Stimulated activated CD4-positive, alpha-beta T cell treated with anti-CD3 and anti-CD28 coated beads, Interleukin-4, amount 100 ng/mL, for 1 hour (primary cell): ENCODE results near the gene NUPR1.
"Not testable (repeated sequence)": the region's sequence is repeated elsewhere in the genome, so short reads cannot be mapped to it uniquely, and the experiment has no call there.

Experiments used
- DNase-seq: peaks from one replicate; pipeline ENCODE4 v3.0.0-alpha.2; 2020

NUPR1 gene

DNA sequence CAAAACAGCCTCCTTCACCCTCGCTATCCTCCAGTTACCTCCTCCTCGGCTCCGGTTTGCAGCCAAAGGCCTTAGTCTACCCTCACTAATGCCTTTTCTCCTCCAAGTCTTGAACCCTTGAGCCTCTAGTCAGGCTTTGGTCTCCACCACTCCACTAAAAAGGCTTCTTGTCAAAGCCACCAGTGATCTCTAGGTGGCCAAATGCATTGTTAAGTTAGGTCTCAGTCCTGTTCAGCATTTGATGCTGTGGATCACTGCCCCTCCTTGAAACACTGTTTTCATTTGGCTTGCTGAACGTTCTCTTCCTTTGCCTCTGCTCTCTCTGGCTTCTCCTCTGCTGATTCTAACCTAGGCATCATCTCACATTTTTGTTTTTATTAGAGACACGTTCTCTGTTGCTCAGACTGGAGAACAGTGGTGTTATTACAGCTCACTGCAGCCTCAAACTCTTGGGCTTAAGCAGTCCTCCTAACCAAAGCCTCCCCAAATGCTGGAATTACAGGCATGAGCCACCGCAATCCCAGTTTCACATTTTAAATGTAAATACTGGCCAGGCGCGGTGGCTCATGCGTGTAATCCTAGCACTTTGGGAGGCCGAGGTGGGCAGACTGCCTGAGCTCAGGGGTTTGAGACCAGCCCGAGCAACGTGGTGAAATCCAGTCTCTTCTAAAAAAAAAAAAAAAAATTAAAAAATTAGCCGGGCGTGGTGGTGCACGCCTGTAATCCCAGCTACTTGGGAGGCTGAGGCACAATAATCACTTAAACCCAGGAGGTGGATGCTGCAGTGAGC is 16.1 kb upstream of the NUPR1 start:
- DNase-seq = no peak

DNA sequence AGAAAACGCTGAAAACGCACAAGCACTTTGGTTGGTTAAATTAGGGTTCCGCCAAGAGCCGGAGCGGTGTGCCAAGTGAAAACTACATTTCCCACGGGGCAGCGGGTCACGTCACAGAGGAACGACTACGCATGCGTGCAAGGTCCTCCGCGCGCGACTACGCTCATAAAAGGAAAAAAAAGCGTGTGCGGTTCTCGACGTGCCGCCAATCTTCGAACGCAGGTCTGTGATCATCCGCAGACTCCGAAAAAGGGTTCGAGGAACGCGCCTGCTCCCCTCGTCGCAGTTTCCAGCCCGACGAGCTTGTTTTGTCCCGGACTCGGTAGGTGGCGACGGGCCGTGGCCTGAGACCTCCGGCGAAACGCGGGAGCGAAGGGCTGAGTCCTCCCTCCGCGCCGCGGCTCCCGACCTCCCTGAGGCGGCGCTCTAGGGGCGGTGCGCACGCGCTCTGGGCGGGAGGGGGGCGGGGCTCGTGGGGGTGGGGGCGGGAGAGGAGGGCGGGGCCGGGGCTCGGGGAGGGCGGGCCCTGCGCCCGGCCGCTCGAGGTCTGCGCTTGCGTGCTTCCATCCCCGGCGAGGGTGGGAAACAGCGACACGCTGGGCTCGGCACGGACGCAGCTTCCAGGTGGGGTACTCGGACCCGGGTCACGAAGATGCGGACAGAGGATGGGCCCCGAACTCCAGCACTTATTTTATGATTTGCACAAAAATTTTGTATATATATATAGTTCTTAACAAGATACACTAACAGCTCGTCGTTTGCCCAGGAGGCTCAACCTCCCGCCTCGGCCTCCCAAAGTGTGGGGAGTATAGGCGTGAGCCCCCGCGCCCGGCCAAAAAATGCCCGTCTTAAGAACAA is 15.2 kb upstream of the NUPR1 start, which contains the start of gene SGF29:
TSS of gene SGF29 (plus strand) at position 145 of the 858 bp plus-strand sequence. CDS start 27,150 bp downstream, outside the sequence.
- peak; percentile 90 for DNase-seq

DNA sequence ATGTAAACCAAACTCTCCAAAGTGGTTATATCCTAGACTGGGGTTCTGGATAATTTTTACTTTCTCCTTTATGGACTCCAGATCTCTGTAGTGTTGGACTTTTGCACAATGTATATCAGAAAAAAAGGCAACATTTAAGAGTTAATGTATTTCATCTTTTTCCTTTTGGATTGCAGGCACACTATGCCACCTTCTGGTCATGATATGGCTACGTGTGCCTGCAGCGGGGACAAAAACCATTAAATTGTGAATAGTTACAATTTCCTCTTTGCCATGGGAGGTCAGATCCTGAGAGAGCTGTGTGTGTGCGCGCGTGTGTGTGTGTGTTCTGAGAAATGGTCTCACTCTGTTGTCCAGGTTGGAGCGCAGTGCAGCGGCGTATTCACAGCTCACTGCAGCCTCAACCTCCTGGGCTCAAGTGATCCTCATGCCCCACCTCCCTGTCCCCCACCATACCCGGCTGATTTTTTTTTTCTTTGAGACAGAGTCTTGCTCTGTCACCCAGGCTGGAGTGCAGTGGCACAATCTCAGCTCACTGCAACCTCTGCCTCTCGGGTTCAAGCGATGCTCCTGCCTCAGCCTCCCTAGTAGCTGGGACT is 10.6 kb upstream of the NUPR1 start:
- no peak for DNase-seq

DNA sequence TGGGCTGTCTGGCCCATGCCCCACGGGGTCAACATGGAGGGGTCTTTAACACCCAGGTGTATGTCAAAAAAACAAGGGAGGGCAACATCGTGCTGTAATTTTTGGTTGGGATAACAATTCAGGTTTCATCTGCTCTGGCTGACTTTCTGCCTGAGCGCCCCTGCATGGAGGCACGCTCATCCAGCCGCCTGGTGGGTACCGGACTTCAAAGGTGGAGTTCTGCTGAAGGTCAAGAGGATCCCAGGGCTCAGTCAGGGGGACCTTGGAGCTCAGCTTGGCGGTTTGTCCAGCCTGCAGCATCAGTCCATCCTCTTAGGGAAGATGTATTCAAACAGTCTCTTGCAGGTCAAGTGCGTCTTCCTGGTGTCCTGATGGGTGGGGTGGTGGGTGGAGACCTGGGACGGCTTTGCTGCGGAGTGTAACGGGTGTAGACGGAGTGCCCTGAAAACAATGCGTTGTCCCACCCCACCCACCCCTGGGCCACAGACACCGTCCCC is 9.6 kb upstream of the NUPR1 start:
- no peak for DNase-seq

DNA sequence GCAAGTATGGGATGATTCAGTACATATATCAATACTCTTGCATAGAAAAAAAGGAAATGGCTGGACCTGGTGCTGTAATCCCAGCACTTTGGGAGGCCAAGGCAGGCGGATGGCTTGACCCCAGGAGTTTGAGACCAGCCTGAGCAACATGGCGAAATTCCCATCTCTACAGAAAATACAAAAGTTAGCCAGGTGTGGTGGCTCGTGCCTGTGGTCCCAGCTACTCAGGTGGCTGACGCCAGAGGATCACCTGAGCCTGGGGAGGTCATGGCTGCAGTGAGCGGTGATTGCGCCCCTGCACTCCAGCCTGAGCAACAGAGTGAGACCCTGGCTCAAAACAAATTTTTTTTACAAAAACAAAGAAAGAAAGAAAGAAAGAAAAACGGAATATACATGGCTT is 7.9 kb upstream of the NUPR1 start:
- DNase-seq = no peak

DNA sequence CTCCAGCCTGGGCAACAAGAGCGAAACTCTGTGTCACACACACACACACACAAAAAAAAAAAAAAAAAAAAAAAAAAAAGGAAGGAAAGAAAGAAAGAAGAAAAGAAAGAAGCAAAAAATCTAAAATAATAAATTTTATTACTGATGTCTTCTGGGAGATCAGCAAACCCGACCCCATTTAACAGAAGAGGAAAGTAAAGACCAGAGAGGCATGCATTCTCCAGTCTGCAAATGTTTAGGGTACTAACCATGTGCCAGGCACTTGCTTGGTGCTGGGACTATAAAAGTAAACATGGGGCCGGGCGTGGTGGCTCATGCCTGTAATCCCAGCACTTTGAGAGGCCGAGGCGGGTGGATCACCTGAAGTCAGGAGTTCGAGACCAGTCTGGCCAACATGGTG is 7.2 kb upstream of the NUPR1 start:
- not testable (repeated sequence) for DNase-seq

DNA sequence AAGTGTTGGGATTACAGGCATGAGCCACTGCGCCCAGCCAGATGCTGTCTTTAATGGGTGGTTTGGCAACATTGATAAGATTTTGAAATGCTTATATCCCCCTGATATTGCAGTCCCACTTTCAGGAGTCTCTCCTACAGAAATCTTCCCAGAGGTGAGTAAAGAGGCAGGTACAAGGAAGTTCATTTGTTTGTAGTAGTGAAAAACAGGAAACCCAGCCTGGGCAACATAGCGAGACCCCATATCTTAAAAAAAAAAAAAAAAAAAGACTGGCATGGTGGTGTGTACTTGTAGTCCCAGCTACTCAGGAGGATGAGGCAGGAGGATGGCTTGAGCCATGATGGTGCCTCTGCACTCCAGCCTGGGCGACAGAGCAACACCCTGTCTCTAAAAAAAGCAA is 6.2 kb upstream of the NUPR1 start:
- no peak for DNase-seq

DNA sequence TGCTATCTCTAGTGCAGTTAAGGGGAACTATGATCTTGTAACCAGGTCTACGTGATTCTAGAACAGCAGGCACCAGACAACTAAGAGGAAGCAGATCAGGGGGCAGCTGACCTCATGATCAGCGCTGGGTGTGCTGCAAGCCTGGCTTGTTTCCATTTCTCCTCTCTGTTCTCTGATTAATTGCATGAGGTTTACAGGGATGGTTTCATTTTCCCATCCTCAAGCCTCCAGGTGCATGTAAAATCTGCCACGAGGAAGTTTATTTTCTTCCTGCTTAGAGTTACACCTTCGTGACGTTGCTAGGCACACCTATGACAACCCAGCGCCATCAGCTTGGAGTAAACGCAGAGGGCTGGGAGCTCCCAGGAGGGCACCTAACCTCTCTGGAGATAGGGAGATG is 4.3 kb upstream of the NUPR1 start:
- no peak for DNase-seq

DNA sequence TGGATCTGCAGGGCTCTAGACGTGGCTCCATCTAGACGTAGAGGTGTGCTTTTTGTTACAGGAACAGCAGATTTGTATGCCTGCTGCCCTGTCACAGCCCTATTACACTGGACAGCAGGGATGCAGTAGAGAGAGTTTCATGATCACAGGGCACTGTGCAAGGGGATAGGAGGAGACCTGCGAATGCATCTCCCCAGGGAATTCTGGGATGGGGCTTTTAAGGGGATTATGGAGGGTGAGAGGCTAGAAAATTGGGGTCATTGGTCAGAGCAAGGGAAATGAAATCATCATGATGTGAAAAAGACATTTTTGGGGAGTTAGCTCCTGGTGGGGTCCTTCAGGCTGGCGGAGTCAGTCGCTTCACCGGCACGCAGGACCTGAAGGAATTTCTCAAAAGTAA is 3.9 kb upstream of the NUPR1 start:
- DNase-seq = no peak

DNA sequence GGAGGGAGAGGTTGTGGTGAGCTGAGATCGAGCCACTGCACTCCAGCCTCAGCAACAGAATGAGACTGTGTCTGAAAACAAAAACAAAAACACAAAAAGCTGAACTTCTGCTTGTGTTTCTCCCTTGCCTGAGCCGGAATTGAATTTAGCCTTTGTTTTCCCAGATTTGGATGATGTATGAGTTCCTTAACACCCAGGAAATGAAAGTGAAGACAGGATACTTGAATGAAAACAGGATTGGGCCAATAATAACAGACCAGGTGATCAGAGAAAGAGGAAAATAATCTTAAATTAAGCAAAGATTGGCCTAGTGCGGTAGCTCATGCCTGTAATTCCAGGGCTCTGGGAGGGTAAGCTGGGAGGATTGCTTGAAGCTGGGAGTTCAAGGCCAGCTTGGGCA is 1.6 kb upstream of the NUPR1 start:
- DNase-seq = no peak

DNA sequence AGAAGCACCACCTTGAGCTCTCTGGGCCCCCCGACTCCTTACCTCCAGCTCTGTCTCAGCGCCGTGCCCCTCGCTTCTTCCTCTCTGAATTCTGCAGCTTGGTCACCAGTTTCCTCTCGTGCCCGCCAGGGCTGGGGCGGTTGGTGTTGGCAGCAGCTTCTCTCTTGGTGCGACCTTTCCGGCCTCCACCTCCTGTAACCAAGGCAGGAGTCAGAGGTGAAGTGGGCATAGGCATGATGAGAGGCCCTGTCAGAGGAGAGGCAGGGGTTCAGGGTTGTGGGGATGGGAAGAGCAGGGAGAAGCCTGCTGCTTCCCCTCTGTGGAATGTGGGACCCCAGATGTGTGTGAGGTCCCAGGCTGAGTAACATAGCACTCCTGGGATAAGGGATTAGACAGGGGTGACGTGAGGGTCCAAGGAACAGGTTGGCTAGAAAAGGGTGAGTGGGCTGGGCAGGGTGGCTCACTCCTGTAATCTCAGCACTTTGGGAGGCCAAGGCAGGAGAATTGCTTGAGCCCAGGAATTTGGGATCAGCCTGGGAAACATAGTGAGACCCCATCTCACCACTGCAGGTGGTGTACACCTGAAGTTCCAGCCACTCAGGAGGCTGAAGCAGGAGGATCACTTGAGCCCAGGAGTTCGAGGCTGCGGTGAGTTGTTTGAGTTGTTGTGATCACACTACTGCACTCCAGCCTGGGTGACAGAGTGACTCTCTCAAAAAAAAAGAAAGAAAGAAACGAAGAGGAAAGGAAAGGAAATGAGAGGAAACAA is 626 bp downstream of the NUPR1 start:
- no peak for DNase-seq

DNA sequence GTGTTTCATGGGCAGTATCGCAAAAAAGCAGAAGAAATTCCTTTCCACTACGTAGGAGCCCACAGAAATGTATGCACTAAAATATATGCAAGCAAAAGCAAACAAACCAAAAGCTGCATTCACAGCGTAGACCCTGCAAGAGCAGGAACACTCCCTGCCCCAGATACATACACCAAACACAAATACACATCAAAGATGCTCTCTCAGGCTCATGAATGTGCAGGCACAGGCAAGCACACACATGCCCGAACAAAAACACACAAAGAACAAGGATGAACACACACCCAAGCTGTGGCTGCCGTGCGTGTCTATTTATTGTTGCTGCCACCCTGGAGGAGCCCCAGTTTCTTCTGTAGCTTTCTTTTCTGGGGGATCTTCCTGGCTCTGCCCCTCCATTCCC is 1.7 kb downstream of the NUPR1 start:
- no peak for DNase-seq

DNA sequence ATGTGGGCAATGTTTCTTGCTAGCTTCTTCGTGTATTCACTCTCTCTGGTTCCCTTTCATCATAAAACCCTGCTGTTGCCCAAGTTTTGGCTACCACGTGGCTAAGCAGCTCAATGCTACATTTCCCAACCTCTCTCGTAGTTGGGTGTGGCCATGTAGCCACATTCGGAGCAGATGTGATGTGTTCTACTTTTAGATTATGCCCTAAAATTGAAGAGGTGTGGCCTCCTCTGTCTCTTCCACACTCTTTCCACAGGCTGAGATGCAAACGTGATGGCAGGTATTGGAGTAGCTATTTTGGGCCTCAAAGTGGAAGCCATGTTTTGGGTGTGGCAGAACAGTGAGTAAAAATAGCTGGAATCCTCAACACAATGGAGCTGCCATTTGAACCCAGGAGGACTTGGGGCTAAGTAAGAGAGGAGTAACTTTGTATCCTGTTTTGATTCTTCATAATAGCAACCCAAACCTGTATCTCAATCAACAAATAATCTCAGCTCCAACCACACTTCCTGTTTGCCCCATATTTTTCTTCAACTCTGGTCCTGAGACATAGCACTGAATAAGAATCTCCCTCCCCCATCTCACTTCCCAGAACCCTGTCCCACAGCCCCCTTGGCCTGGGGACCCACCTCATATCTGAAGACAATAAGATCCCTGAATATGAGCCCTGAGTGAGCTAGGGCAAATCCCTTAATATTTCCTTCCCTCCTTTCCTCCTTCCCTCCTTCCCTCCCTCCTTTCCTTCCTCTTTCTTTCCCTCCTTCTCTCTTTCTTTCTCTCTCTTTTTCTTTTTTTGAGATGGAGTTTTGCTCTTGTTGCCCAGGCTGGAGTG is 4.0 kb downstream of the NUPR1 start:
- DNase-seq = no peak

DNA sequence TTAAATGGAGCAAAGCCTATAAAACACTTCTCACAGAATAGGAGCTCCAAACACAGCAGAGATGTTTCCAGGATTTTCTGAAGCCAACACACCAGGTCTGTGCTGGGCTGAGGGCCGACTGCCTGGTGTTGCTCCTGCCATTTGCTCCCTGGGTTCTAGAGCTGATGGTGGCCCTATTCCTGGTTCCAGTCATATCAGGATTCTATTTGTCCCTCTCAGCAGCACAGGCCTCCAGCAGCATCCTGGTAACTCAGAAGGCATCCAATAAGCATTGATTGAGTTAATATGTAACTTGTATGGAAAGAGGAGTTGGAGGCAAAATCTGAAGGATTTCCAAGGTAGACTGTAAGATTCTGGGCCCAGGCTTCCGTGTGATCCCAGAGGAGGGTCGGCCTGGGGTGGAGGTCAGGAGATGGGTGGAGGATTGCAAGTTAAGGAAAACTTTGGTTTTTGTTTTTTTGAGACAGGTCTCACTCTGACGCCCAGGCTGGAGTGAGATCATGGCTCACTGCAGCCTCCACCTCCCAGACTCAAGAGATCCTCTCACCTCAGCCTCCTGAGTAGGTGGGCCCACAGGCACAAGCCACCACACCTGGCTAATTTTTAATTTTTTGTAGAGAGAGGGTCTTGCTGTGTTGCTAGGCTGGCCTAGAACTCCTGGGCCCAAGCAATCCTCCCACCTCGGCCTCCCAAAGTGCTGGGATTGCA is 5.7 kb downstream of the NUPR1 start:
- DNase-seq = no peak

DNA sequence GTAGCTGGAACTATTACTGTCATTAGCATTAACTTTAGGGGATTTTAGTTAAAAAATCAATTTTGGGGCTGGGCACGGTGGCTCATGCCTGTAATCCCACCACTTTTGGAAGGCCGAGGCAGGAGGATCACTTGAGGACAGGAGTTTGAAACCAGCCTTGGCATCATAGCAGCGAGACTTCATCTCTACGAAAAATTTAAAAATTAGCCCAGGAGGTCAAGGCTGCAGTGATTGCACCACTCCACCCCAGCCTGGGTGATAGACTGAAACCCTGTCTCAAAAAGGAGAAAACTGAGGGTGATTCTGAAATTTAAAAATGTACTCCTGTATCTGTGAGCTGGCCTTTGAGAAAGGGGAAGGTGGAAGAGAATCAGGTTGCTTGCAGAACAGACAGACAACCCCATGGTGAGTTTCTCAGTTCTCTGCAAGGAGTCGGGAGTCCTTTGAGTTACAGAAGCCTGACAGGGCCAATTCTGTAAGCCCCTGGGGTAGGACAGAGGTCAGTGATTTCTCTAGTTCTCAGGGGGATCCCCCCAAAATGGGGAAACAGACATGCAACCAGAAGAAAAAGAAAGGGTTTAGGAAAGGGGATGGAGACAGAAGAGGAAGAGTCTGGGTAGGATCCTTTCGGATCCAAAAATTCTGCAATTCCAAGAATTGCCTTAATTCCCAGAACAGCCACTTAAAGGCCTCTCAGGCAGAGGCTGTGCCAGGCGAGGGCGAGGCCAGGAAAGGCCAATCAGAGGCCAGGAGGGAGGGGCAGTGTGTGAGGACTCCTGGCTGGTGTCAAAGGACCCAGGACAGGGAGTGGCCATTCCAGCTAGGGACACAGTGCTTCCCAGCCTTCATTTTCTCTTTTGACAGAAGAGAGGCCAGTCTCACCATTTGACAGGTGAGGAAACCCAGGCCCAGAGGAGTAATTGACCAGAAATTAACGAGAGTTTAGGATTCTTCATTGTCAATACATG is 6.7 kb downstream of the NUPR1 start:
- DNase-seq = no peak

DNA sequence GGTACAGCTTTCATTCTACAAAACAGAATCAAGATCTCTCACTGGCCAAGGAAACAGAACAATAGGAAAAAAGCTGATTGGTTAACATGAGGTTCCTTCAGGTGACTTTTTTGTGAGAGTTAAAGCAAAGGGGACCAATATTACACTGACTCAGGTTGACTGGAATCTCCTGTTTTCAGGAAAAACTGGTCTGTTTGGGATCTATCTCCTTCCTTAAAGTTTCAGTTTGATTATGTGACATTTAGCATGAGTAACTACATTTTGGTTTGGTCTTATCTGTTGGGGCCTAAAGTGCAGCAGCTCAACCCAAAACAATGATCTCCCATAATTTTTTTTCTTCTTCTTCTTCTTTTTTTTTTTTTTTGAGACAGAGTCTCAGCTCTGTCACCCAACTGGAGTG is 9.7 kb downstream of the NUPR1 start:
- no peak for DNase-seq

DNA sequence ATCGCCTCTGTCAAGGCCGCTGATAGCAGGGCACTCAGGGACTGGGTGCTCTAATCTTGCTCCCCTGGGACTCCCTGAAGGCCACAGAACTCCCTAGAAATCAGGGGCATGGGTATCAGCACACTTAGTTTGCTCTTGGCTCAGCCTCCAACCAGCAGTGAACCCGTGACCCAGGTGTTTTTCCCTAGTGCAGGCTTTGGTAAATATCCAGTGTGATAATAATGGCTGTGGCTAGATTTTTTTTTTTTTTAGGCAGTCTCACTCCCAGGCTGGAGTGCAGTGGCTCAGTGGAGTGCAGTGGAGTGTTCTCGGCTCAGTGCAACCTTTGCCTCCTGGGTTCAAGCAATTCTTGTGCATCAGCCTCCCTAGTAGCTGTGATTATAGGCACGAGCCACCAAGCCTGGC is 10.3 kb downstream of the NUPR1 start:
- DNase-seq = no peak

DNA sequence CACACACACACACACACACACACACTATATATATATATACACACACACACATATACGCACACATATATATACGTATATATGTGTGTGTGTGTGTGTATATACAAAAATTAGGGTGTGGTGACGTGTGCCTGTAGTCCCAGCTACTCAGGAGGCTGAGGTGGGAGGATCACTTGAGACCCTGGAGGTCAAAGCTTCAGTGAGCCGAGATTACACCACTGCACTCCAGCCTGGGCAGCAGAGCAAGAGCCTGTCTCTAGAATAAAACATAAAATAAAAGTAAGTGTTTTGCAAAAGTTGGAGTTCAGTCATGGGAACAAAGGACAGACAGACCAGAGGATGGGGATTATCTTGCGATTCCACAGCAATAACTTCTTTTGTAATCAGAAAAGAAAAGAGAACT is 10.8 kb downstream of the NUPR1 start:
- DNase-seq = no peak

DNA sequence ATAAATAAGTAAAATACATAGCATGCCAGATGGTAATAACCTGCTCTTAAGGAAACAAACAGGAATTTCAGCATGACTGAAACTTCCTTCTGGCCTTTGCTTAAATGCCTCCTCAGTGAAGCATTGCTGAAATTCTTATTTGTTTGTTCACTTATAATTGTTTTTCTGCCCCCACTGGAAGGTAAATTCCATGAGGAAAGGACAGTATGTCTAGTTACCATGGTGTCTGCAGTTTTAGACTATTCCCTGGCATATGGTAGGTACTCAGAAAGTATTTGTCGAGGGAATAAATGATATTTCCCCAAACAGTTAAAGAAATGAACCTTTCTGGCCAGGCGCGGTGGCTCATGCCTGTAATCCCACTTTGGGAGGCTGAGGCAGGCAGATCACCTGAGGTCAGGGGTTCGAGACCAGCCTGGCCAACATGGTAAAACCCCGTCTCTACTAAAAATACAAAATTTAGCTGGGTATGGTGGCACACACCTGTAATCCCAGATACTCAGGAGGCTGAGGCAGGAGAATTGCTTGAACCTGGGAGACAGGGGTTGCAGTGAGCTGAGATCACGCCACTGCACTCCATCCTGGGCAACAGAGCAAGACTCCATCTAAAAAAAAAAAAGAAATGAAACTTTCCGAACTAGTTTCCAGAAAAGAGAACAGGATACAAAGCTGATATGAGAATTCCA is 11.5 kb downstream of the NUPR1 start:
- DNase-seq = not testable (repeated sequence)
